ENCODE data around the gene TBL1X. TPM values are rescaled to one million over a fixed set of nuclear protein-coding genes. Genes with fewer than 3 reads are reported as not detected.

Gene TBL1X
- polyA plus RNA-seq, 1 donor (not counting 4 experiments of a cell fraction or from before 2014, with no cell fraction given), result 2.2 TPM

DNA sequence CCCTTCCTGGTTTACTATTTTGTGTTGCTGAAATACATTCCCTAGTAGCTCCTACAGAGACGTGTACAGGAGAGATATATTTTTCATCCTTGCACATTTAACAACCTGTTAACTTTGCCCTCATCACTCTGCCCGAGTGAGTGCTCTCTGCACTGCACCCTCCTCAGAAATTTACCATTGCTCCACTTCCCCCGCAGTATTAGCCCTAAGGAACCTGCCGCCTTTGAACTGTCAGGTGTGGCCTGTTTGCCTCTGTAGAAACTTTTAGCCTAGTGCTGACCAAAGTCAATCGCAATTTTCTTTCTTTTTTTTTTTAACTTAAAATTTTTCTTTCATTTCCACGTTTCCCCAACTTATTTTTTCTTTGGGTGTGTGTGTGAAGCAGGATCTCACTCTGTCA, 46.6 kb upstream of the TBL1X start:
- Histone ChIP-seq H3K27ac (ENCODE audit: control insufficient read depth, insufficient read depth, low read length) (no peak overlapping the region), H4K20me1 (ENCODE audit: control insufficient read depth, extremely low read depth, insufficient read depth, low read length) (no peaks in the 10 kb centered on the region), H3K36me3 (ENCODE audit: control insufficient read depth in 2 of 2, extremely low read depth in 1 of 2, insufficient read depth in 2 of 2, low read length in 2 of 2) (no peaks in the 10 kb centered on the region), H3K9ac (ENCODE audit: control insufficient read depth, extremely low read depth, insufficient read depth, low read length) (no peak overlapping the region), H3K9me1 (ENCODE audit: control insufficient read depth, extremely low read depth, insufficient read depth, low read length) (no peaks in the 10 kb centered on the region), H3K27me3 (ENCODE audit: control insufficient read depth, extremely low read depth, insufficient read depth, low read length) (no peaks in the 10 kb centered on the region), H2AFZ (ENCODE audit: control insufficient read depth, low read length) (no peak overlapping the region), H3K4me3 (ENCODE audit: control insufficient read depth in 2 of 3, extremely low read depth in 1 of 3, insufficient read depth in 2 of 3, low read depth in 1 of 3, low read length in 3 of 3) (no peak overlapping the region), H3K4me2 (ENCODE audit: control insufficient read depth, extremely low read depth, insufficient read depth, low read depth, low read length) (no peak overlapping the region), H3K4me1 (ENCODE audit: control insufficient read depth, extremely low read depth, insufficient read depth, low read length) (no peaks in the 10 kb centered on the region), H3K9me3 (ENCODE audit: control insufficient read depth, low read depth, low read length) (no peaks in the 10 kb centered on the region), H3K79me2 (ENCODE audit: control insufficient read depth, insufficient read depth, low read length) (no peaks in the 10 kb centered on the region)
- DNase-seq (ENCODE audit: low read depth, low spot score) (no peak), FAIRE-seq (no peak)
- dilution Hi-C loops (cut with MboI; ENCODE audit: extremely low pct_ligation_motif_present, low sequenced_read_pairs), result no loop called here
- TF ChIP-seq, protein P1, sequence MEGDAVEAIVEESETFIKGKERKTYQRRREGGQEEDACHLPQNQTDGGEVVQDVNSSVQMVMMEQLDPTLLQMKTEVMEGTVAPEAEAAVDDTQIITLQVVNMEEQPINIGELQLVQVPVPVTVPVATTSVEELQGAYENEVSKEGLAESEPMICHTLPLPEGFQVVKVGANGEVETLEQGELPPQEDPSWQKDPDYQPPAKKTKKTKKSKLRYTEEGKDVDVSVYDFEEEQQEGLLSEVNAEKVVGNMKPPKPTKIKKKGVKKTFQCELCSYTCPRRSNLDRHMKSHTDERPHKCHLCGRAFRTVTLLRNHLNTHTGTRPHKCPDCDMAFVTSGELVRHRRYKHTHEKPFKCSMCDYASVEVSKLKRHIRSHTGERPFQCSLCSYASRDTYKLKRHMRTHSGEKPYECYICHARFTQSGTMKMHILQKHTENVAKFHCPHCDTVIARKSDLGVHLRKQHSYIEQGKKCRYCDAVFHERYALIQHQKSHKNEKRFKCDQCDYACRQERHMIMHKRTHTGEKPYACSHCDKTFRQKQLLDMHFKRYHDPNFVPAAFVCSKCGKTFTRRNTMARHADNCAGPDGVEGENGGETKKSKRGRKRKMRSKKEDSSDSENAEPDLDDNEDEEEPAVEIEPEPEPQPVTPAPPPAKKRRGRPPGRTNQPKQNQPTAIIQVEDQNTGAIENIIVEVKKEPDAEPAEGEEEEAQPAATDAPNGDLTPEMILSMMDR (optimal IDR thresholded peaks at IDR 0.05 in 1 of 3, IDR thresholded peaks at IDR 0.05 in 1 of 3, conservative IDR thresholded peaks at IDR 0.05 in 1 of 3; ENCODE audit: extremely low read depth in 1 of 3, insufficient read depth in 2 of 3, low read length in 3 of 3), result no peak
- no peak for TF ChIP-seq EZH2 (IDR thresholded peaks at IDR 0.05; ENCODE audit: low read length)

DNA sequence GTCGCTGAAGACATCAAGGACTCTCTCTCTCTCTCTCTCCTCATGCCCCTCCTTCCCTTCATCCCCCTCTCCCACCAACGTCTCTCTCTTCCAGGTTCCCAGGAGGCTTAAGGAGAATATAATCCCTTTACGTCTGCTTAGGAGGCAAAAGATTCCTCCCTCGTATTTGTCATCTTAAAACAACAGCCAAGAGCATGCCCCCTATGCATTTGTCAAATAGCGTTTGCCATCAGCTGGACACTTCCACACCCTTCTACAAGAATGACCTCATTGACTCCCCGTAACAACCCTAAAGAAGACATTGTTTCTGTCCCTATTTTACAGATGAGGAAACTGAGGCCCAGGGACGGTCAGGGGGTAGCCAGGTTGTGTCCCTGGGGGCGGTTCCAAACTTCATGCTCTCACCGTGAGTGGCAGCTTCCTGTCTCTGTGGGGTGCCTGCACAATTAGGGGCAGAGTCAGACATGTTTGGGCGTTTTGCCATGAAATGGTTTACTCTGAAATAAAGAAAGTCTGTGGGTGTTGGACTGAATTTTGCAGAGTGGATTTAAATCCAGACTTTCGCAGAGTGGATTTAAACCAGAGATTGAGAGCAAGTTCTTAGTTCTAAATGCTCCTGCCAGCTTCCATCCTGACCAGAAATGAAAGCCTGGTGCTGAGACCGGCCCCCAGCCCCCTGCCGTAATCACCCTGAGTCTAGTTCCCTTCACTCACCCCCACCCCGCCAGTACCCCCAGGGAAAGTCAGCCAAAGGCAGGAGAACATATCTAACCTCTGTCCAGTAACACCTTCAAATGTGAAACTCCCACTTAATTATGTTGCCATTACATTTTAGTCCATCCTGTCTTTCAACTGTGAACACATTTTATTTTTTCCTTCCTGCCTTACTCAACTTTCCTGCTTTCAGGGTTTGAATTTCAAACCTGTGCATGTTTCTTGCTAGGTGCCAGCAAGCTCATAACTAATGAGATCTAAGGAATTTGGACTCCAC, 44.3 kb upstream of the TBL1X start:
- Histone ChIP-seq H3K9ac (ENCODE audit: control insufficient read depth, extremely low read depth, insufficient read depth, low read length) (no peak overlapping the region), H3K4me1 (ENCODE audit: control insufficient read depth, extremely low read depth, insufficient read depth, low read length) (no peaks in the 10 kb centered on the region), H3K79me2 (ENCODE audit: control insufficient read depth, insufficient read depth, low read length) (no peaks in the 10 kb centered on the region), H3K27ac (ENCODE audit: control insufficient read depth, insufficient read depth, low read length) (no peak overlapping the region), H3K9me3 (ENCODE audit: control insufficient read depth, low read depth, low read length) (no peaks in the 10 kb centered on the region), H3K4me2 (ENCODE audit: control insufficient read depth, extremely low read depth, insufficient read depth, low read depth, low read length) (no peak overlapping the region), H2AFZ (ENCODE audit: control insufficient read depth, low read length) (no peak overlapping the region), H3K36me3 (ENCODE audit: control insufficient read depth in 2 of 2, extremely low read depth in 1 of 2, insufficient read depth in 2 of 2, low read length in 2 of 2) (no peaks in the 10 kb centered on the region), H3K9me1 (ENCODE audit: control insufficient read depth, extremely low read depth, insufficient read depth, low read length) (no peaks in the 10 kb centered on the region), H4K20me1 (ENCODE audit: control insufficient read depth, extremely low read depth, insufficient read depth, low read length) (no peaks in the 10 kb centered on the region), H3K4me3 (ENCODE audit: control insufficient read depth in 2 of 3, extremely low read depth in 1 of 3, insufficient read depth in 2 of 3, low read depth in 1 of 3, low read length in 3 of 3) (no peak overlapping the region), H3K27me3 (ENCODE audit: control insufficient read depth, extremely low read depth, insufficient read depth, low read length) (no peaks in the 10 kb centered on the region)
- FAIRE-seq (no peak), DNase-seq (ENCODE audit: low read depth, low spot score) (no peak)
- TF ChIP-seq, protein P1 (optimal IDR thresholded peaks at IDR 0.05 in 1 of 3, IDR thresholded peaks at IDR 0.05 in 1 of 3, conservative IDR thresholded peaks at IDR 0.05 in 1 of 3; ENCODE audit: extremely low read depth in 1 of 3, insufficient read depth in 2 of 3, low read length in 3 of 3), result no peak
- TF ChIP-seq EZH2 (IDR thresholded peaks at IDR 0.05; ENCODE audit: low read length), result no peak
- dilution Hi-C loops (cut with MboI; ENCODE audit: extremely low pct_ligation_motif_present, low sequenced_read_pairs), result no loop called here

Measured in keratinocyte (primary cell).